ENCODE data around the gene DIDO1. TPM values are rescaled to one million over a fixed set of nuclear protein-coding genes. Genes with fewer than 3 reads are reported as not detected.
A peak's percentile ranks its signal among the peaks of the same experiment; 100 is the strongest.

DIDO1 gene
- total RNA-seq, 1 donor from 2014 or later, result 41.6 TPM

- TF ChIP-seq, protein P1, sequence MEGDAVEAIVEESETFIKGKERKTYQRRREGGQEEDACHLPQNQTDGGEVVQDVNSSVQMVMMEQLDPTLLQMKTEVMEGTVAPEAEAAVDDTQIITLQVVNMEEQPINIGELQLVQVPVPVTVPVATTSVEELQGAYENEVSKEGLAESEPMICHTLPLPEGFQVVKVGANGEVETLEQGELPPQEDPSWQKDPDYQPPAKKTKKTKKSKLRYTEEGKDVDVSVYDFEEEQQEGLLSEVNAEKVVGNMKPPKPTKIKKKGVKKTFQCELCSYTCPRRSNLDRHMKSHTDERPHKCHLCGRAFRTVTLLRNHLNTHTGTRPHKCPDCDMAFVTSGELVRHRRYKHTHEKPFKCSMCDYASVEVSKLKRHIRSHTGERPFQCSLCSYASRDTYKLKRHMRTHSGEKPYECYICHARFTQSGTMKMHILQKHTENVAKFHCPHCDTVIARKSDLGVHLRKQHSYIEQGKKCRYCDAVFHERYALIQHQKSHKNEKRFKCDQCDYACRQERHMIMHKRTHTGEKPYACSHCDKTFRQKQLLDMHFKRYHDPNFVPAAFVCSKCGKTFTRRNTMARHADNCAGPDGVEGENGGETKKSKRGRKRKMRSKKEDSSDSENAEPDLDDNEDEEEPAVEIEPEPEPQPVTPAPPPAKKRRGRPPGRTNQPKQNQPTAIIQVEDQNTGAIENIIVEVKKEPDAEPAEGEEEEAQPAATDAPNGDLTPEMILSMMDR (IDR thresholded peaks at IDR 0.05), result no peak
- Mint-ChIP-seq H3K9me3 (ENCODE audit: low read depth) (no peaks in the 10 kb centered on the region), H3K27me3 (ENCODE audit: low read depth) (no peaks in the 10 kb centered on the region), H3K4me3 (ENCODE audit: unreplicated experiment) (no peak overlapping the region), H3K36me3 (ENCODE audit: low read depth) (no peaks in the 10 kb centered on the region), H3K4me1 (ENCODE audit: low read depth) (peaks cover 72% of the 10 kb centered on the region), H3K27ac (ENCODE audit: unreplicated experiment) (peak overlapping the region; percentile 98)
- DNase-seq (ENCODE audit: low spot score), result no peak
Measured at GRCh38 chr20:62922451-62922921, 3.8 kb downstream of the DIDO1 start.

DNA sequence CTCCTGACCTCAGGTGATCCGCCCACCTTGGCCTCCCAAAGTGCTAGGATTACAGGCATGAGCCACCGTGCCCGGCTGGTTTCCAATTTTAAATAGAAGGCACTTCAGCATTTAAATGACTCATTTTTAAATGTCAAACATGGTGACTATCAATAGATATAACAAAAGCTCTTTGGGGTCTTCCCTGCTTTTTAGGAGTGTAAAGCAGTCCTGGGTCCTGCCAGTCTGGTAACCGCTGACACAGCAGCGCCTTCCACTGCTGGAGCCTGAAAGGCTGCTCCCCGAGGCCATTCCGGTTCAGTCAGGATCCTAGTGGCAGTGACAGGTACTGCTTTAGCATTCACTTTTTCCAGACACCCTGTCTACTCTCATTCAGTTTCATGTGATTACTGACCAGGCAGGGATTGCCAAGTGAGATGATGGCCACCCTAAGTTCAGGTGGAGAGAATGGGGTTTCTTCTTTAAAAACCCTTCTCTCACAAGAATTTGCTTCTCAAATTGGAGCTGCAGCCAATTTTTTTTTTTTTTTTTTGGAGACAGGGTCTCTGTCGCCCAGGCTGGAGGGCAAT, 5.1 kb downstream of the DIDO1 start:
- H3K36me3 Mint-ChIP-seq (ENCODE audit: low read depth), result no peaks in the 10 kb centered on the region
- H3K4me1 Mint-ChIP-seq (ENCODE audit: low read depth), result peaks cover 77% of the 10 kb centered on the region
- no peaks in the 10 kb centered on the region for H3K9me3 Mint-ChIP-seq (ENCODE audit: low read depth)
- no peak overlapping the region for H3K4me3 Mint-ChIP-seq (ENCODE audit: unreplicated experiment)
- TF ChIP-seq, protein P1 (IDR thresholded peaks at IDR 0.05), result peak; percentile 75
- H3K27me3 Mint-ChIP-seq (ENCODE audit: low read depth), result no peaks in the 10 kb centered on the region
- peak overlapping the region; percentile 92 for H3K27ac Mint-ChIP-seq (ENCODE audit: unreplicated experiment)
- DNase-seq (ENCODE audit: low spot score), result no peak

- DNase-seq (ENCODE audit: low spot score), result no peak
- TF ChIP-seq, protein P1 (IDR thresholded peaks at IDR 0.05), result no peak
- Mint-ChIP-seq H3K36me3 (ENCODE audit: low read depth) (no peaks in the 10 kb centered on the region), H3K4me1 (ENCODE audit: low read depth) (peaks cover 86% of the 10 kb centered on the region), H3K9me3 (ENCODE audit: low read depth) (no peaks in the 10 kb centered on the region), H3K27ac (ENCODE audit: unreplicated experiment) (peak overlapping the region; percentile 61), H3K4me3 (ENCODE audit: unreplicated experiment) (no peak overlapping the region), H3K27me3 (ENCODE audit: low read depth) (no peaks in the 10 kb centered on the region)
Measured at GRCh38 chr20:62920039-62920645, 6.2 kb downstream of the DIDO1 start.

DNA sequence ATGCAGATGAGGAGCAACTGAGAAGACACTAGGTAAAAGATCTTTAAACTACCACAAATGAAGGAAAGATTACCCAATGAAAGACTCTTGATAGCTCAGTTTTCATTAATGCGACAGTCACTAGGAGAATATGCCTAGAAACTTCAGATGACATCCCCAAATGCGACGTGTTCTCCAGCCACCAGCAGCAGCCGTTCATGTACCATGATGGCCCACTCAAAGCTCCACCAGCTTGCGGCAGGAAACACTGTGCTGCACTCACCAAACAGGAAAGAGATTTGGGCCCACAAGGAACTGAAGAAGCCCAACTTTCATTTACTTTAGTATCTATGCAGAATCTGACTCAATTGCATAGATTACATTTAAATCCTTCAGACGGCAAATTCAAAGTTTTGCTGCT, 7.5 kb downstream of the DIDO1 start:
- H3K9me3 Mint-ChIP-seq (ENCODE audit: low read depth), result no peaks in the 10 kb centered on the region

GRCh38 chr20:62918147-62918546, 8.2 kb downstream of the DIDO1 start:
- Mint-ChIP-seq H3K36me3 (ENCODE audit: low read depth) (no peaks in the 10 kb centered on the region), H3K4me3 (ENCODE audit: unreplicated experiment) (no peak overlapping the region), H3K27ac (ENCODE audit: unreplicated experiment) (peak overlapping the region; percentile 37), H3K4me1 (ENCODE audit: low read depth) (peaks cover 78% of the 10 kb centered on the region), H3K27me3 (ENCODE audit: low read depth) (no peaks in the 10 kb centered on the region), H3K9me3 (ENCODE audit: low read depth) (no peaks in the 10 kb centered on the region)
- TF ChIP-seq, protein P1 (IDR thresholded peaks at IDR 0.05), result no peak
- DNase-seq (ENCODE audit: low spot score), result no peak

More for the DNA sequence above, 7.5 kb downstream of the DIDO1 start:
- DNase-seq (ENCODE audit: low spot score), result no peak
- Mint-ChIP-seq H3K4me3 (ENCODE audit: unreplicated experiment) (no peak overlapping the region), H3K27me3 (ENCODE audit: low read depth) (no peaks in the 10 kb centered on the region), H3K4me1 (ENCODE audit: low read depth) (peaks cover 85% of the 10 kb centered on the region), H3K27ac (ENCODE audit: unreplicated experiment) (peak overlapping the region; percentile 19), H3K36me3 (ENCODE audit: low read depth) (no peaks in the 10 kb centered on the region)
- TF ChIP-seq, protein P1 (IDR thresholded peaks at IDR 0.05), result no peak

Data from chondrocyte (in vitro differentiated cells).